Measurements from ENCODE around the gene TEFM.
"Not testable (repeated sequence)": the region's sequence is repeated elsewhere in the genome, so short reads cannot be mapped to it uniquely, and the experiment has no call there.

TEFM gene

GRCh38 chr17:30906101-30906911 lies at the start of gene TEFM:
TEFM (minus strand) TSS chr17:30906238; CDS start chr17:30906198, 40 bp downstream.
- DNase-seq (ENCODE audit: low spot score): peak; percentile 94

- no peak for DNase-seq (ENCODE audit: low spot score)
Observed at GRCh38 chr17:30954046-30954830, 48.2 kb upstream of the TEFM start.

DNA sequence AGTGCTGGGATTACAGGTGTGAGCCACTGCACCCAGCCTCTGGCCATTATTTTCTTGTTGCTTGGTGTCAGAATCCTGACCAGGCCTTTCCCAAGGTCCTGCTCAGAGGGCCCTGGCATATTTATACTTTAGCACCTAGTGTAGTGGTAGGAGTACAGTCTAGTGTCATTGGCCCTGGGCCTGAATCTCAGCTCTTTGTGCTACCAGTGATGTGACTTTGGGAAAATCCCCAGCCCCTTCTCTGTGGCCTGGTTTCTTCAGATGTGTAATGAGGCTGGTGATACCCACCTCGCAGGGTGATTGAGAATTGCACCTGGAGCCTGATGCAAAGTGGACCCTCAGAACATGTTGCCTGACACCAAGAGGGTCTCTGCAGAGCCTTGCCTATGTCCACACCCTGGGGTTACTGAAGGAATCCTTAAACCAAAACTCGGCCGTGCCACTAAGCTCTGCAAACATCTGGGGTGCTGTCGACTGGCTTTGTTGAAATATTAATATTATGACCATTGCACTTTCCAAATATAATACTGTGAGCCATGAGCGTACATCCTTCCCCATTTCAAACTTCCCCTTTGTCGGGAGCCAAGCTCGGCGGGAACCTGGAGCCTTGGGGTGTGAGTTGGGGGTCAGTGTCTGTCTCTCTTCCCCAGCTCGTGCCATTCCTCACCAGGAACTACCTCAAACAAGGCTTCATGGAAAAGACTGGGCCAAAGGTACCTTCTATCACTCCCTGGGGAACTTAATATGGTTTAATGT lies 46.8 kb upstream of the TEFM start:
- no peak for DNase-seq (ENCODE audit: low spot score)

- DNase-seq (ENCODE audit: low spot score): no peak
Observed at GRCh38 chr17:30950669-30951399, 44.8 kb upstream of the TEFM start.

GRCh38 chr17:30950189-30950588 lies 44.2 kb upstream of the TEFM start:
- DNase-seq (ENCODE audit: low spot score): no peak

DNA sequence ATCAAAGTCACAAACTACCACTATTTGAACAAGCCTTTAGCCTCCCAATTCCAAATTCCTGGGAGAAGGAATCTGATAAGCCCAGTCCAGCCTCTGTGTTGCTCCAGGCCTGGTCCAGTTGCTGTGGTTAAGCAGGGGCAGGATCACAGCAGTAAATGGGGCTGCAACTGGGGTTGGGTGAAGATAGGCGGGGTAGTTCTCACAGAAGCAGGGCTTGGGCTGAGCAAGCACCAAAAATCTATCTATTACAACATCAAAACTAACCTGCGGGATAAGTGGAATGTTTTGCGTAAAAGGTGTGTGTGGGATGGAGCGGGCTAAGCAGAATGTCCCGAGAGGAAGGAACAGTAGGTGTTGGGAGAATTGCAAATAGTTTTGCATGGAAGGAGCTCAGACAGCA lies 41.8 kb upstream of the TEFM start:
- DNase-seq (ENCODE audit: low spot score): no peak

DNA sequence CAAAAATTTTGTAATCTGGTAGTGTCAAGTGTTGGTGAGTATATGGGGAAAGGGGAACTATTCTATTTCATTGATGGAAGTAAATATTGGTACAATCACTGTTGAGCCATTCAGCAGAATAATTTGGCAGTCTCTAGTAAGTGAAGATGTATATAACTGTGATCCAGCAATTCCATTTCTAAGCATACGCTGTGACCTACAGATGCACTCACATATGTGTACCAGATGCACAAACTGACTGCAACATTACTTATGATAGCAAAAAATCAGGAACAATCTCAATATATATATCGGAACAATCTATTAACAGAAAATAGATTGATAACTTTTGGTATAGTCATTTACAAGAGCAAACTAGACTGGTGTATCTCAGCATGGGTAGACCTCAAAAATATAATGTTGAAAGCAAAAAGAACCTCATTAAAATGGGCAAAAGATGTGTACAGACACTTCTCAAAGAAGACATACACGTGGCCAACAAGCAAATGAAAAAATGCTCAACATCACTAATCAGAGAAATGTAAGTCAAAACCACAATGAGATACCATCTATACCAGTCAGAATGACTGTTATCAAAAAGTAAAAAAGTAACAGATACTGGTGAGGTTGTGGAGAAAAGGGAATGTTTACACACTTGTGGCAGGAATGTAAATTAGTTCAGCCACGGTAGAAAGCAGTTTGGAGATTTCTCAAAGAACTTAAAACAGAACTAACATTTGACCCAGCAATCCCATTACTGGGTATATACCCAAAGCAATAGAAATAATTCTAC lies 36.5 kb upstream of the TEFM start:
- DNase-seq (ENCODE audit: low spot score): no peak

- no peak for DNase-seq (ENCODE audit: low spot score)
Observed at GRCh38 chr17:30939051-30939689, 33.1 kb upstream of the TEFM start.

DNA sequence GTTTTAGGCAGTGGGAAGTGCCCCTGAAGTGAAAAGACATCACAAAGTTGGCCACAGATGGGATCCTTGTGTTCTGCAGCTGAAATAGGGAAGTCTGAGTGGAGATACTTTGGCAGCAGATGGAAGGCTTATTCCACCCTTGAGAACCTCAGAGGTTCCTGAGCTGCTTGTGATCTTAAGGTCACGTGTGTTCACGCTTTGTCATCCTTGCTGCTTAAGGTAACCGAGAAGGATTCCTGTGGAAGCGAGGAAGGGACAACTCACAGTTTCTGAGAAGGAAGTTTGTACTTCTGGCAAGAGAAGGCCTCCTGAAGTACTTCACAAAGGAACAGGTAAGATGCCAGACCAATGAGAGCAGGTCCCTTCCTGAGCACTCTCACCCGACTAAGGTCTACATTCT lies 27.9 kb upstream of the TEFM start:
- DNase-seq (ENCODE audit: low spot score): no peak

DNA sequence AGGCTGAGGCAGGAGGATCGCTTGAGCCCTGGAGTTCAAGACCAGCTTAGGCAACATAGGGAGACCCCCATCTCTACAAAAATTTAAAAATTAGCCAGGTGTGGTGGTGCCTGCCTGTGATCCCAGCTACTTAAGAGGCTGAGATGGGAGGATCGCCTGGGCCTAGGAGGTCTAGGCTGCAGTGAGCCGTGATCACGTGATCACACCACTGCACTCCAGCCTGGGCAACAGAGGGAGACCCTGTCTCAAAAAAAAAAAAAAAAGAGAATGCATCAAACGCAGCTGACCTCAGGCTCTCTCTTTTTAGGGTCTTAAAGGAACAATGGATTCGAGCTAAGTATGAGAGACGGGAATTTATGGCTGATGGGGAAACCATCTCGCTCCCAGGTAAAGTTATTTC lies 25.5 kb upstream of the TEFM start:
- not testable (repeated sequence) for DNase-seq (ENCODE audit: low spot score)

GRCh38 chr17:30930495-30930894 lies 24.5 kb upstream of the TEFM start:
- no peak for DNase-seq (ENCODE audit: low spot score)

DNA sequence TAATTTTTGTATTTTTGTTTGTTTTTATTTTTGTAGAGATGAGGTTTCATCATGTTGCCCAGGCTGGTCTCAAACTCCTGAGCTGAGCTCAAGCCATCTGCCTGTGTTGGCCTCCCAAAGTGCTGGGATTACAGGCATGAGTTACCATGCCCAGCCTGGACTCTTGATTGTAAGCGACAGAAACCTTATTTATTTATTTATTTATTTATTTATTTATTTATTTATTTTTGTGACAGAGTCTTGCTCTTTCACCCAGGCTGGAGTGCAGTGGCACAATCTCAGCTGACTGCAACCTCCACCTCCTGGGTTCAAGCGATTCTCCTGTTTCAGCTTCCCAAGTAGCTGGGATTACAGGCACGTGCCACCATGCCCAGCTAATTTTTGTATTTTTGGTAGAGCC lies 23.8 kb upstream of the TEFM start:
- not testable (repeated sequence) for DNase-seq (ENCODE audit: low spot score)

DNA sequence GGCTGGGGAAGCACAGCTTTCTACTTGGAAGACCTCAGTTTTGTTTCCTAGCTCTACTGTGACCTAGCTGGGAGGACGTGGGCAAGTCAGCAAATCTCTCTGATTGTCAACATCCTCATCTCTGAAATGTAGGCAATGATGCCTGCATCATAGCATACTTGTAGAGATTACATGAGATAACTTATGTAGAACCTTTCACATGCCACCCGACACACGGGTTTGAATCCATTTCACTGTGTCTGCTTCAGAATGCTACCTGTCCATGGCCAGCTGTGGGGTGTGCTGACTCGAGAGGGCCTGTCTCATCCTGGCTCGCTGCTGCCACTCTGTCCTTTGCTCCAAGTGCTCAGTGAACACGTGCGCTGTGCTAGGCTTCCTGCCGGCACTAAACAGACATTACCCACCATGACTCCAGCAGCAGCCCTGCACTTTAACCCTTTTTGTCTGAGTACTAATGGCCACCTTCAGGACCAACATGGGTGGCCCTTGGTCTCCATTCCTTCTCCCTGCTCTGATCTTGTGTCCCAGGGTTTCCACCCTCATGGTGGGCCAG lies 23.1 kb upstream of the TEFM start:
- no peak for DNase-seq (ENCODE audit: low spot score)

DNA sequence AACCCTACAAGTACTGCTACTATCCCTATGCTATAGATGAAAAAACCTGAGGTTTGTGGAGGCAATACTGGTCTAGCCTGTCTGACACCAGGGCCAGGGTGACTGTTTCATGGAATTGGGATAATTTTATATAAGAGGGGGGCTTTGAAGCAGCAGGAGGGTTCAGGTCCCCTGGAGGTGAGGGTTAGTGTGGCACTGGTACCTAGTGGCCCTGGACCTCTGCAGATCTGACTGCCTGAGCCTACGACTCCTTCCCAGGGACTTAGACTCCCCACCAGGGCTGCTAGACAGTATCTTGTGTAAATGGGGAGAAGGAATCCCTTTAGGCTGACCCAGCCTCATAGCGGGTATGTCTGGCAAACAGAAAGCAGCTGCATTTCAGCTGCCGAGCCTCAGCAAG lies 22.5 kb upstream of the TEFM start:
- DNase-seq (ENCODE audit: low spot score): no peak

DNA sequence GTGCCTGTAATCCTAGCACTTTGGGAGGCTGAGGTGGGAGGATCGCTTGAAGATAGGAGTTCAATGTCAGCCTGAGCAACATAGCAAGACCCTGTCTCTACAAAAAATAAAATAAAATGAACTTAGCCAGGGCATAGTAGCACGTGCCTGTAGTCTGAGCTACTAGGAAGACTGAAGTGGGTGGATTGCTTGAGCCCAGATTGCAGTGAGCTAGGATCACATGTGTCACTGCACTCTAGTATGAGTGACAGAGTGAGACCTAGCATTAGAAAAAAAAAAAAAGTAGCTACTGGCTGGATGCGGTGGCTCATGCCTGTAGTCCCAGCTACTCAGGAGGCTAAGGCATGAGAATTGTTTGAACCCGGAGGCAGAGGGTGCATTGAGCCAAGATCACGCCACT lies 21.7 kb upstream of the TEFM start:
- DNase-seq (ENCODE audit: low spot score): no peak

DNA sequence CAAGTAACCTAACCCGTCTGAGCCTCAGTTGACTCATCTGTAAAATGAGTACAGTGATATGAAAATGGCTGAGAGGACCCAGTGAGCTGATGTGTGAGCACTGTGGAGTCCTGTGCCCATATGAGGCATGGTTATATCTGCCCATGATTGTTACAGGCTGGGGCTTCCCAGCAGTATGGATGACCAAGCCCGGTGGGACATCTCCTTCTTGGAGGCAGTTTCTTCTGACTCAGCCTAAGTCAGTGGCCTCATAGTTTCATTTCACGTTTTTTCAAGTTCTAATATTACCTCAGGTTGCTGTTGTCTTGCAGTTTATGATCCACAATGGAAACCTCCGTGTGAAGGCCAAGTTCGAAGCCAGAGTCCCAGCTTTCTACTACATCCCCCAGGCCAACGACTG lies 20.5 kb upstream of the TEFM start:
- no peak for DNase-seq (ENCODE audit: low spot score)

DNA sequence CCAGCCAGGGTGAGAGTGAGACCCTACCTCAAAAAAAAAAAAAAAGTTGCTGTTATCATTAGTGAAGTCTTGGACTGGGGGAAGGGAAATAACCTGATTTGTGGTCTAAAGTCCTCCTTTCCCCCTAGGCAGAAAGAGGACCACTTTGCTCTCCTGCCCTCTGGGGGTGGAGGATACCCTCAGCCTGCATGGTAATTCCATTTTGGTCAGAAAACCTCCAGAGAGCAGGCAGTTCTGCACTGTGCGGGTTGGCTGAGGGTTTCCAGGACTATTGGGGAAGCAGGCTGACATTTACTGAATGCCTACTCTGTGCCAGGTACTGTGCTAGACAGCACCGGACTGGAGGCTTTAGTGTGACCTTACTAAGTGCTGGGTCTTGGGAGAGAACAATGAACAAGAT lies 18.3 kb upstream of the TEFM start:
- no peak for DNase-seq (ENCODE audit: low spot score)

GRCh38 chr17:30922235-30923030 lies 16.4 kb upstream of the TEFM start:
- no peak for DNase-seq (ENCODE audit: low spot score)

GRCh38 chr17:30921544-30922196 lies 15.6 kb upstream of the TEFM start, which contains the start of gene ADAP2:
ADAP2 (plus strand) TSS chr17:30921945; CDS start chr17:30922015, 70 bp downstream.
- peak; percentile 6 for DNase-seq (ENCODE audit: low spot score)

Data from cerebellar cortex (tissue), 1 donor.